MM.1S (cell line): ENCODE data around the gene PPP1CA.

Experiments
- DNase-seq: peaks from one replicate; pipeline ENCODE4 v3.0.0-alpha.2; 2015
- H2AFZ ChIP-seq: fragments of 300-600 bp; sonication (generic); 2 replicates; pipeline ENCODE4 v1.6.0; 2016; ENCODE audit warnings: antibody characterized with exemption, low read length
- H3F3A ChIP-seq: fragments of 300-600 bp; sonication (generic); 2 replicates; pipeline ENCODE4 v1.6.1; 2016; ENCODE audit warnings: mild to moderate bottlenecking, antibody characterized with exemption, low read length, moderate library complexity, mixed read lengths; ENCODE audit not compliant: insufficient read depth
- H3K27ac ChIP-seq: fragments of 300-600 bp; sonication (generic); 2 replicates; pipeline ENCODE4 v1.5.1; 2016; ENCODE audit warnings: mild to moderate bottlenecking, low read length
- H3K27me3 ChIP-seq: fragments of 300-600 bp; sonication (generic); replicated peaks from 2 replicates; pipeline ENCODE4 v1.6.0; 2016; ENCODE audit warnings: low read length; ENCODE audit not compliant: insufficient read depth
- H3K36me3 ChIP-seq: fragments of 300-600 bp; sonication (generic); replicated peaks from 2 replicates; pipeline ENCODE4 v1.6.1; 2016; ENCODE audit warnings: mild to moderate bottlenecking, low read length, mixed read lengths; ENCODE audit not compliant: insufficient read depth
- H3K4me1 ChIP-seq: fragments of 300-600 bp; sonication (generic); 2 replicates; pipeline ENCODE4 v1.6.1; 2016; ENCODE audit warnings: low read length, mixed read lengths
- H3K4me2 ChIP-seq: fragments of 300-600 bp; sonication (generic); 2 replicates; pipeline ENCODE4 v1.6.0; 2016; ENCODE audit warnings: low read depth, low read length
- H3K4me3 ChIP-seq: fragments of 300-600 bp; sonication (generic); 2 replicates; pipeline ENCODE4 v1.5.1; 2016; ENCODE audit warnings: low read length, mixed read lengths
- H3K79me2 ChIP-seq: fragments of 300-600 bp; sonication (generic); 2 replicates; pipeline ENCODE4 v1.6.1; 2016; ENCODE audit warnings: mixed run types, low read length, mixed read lengths
- H3K9ac ChIP-seq: fragments of 300-600 bp; sonication (generic); 2 replicates; pipeline ENCODE4 v1.6.1; 2016; ENCODE audit warnings: low read length, mixed read lengths
- H3K9me2 ChIP-seq: fragments of 300-600 bp; sonication (generic); replicated peaks from 2 replicates; pipeline ENCODE4 v1.6.1; 2016; ENCODE audit warnings: mild to moderate bottlenecking, low read length, mixed read lengths; ENCODE audit not compliant: insufficient read depth
- H3K9me3 ChIP-seq: fragments of 300-600 bp; sonication (generic); replicated peaks from 2 replicates; pipeline ENCODE4 v1.6.1; 2016; ENCODE audit warnings: mild to moderate bottlenecking, low read length, mixed read lengths; ENCODE audit not compliant: insufficient read depth
- H4K20me1 ChIP-seq: fragments of 300-600 bp; sonication (generic); 2 replicates; pipeline ENCODE4 v1.6.1; 2016; ENCODE audit warnings: mild to moderate bottlenecking, low read length, moderate library complexity, mixed read lengths; ENCODE audit not compliant: insufficient read depth
- EZH2 ChIP-seq: fragments of 300-600 bp; sonication (generic); optimal IDR thresholded peaks from 2 replicates; pipeline ENCODE3; 2017; ENCODE audit warnings: low read depth, mild to moderate bottlenecking, antibody characterized with exemption, low read length, mixed read lengths
- EZH2phosphoT487 ChIP-seq: fragments of 300-600 bp; sonication (generic); IDR thresholded peaks from 2 replicates; pipeline ENCODE4 v1.6.1; 2018; ENCODE audit warnings: antibody characterized with exemption, low read length
- TF ChIP-seq, protein P1 (sequence below): fragments of 300-600 bp; sonication (generic); IDR thresholded peaks from 2 replicates; pipeline ENCODE4 v1.5.1; 2016; ENCODE audit warnings: antibody characterized with exemption, low read length, mixed read lengths

PPP1CA gene

DNA sequence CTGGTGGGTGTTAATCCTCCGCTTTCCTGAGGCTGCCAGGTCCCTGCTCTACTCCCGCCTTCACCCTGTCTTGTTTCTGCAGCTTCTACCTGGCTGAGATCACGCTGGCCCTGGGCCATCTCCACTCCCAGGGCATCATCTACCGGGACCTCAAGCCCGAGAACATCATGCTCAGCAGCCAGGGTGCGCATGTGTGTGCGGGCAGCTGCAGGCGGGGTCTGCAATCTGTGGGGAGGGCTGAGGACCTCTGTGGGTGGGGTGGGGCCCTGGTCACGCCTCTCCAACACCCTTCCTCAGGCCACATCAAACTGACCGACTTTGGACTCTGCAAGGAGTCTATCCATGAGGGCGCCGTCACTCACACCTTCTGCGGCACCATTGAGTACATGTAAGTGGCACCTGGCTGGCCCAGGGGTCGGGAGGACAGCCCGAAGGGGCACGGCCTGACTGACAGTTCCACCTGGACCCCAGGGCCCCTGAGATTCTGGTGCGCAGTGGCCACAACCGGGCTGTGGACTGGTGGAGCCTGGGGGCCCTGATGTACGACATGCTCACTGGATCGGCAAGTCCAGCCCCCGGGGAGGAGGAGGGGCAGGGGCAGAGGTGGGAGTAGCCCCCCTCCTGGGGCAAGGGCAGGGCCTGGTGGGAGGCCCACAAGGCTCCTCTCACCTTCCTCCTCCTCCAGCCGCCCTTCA is 31.1 kb upstream of the PPP1CA start:
- Histone ChIP-seq H3K4me1 (peaks cover 4% of the 10 kb centered on the region), H3K36me3 (no peaks in the 10 kb centered on the region; the same call in 1 of the 2 replicates), H3K4me3 (no peak overlapping the region), H2AFZ (no peak overlapping the region), H3K4me2 (no peak overlapping the region), H4K20me1 (no peaks in the 10 kb centered on the region), H3K27ac (no peak overlapping the region), H3K9me2 (no peaks in the 10 kb centered on the region), H3K27me3 (no peaks in the 10 kb centered on the region), H3K79me2 (peaks cover 33% of the 10 kb centered on the region), H3F3A (peaks cover 2% of the 10 kb centered on the region; the same call in 1 of the 2 replicates), H3K9ac (no peak overlapping the region), H3K9me3 (no peaks in the 10 kb centered on the region)
- DNase-seq, result no peak
- TF ChIP-seq, protein P1, sequence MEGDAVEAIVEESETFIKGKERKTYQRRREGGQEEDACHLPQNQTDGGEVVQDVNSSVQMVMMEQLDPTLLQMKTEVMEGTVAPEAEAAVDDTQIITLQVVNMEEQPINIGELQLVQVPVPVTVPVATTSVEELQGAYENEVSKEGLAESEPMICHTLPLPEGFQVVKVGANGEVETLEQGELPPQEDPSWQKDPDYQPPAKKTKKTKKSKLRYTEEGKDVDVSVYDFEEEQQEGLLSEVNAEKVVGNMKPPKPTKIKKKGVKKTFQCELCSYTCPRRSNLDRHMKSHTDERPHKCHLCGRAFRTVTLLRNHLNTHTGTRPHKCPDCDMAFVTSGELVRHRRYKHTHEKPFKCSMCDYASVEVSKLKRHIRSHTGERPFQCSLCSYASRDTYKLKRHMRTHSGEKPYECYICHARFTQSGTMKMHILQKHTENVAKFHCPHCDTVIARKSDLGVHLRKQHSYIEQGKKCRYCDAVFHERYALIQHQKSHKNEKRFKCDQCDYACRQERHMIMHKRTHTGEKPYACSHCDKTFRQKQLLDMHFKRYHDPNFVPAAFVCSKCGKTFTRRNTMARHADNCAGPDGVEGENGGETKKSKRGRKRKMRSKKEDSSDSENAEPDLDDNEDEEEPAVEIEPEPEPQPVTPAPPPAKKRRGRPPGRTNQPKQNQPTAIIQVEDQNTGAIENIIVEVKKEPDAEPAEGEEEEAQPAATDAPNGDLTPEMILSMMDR, result no peak
- TF ChIP-seq EZH2phosphoT487 (no peak), EZH2 (no peak)

DNA sequence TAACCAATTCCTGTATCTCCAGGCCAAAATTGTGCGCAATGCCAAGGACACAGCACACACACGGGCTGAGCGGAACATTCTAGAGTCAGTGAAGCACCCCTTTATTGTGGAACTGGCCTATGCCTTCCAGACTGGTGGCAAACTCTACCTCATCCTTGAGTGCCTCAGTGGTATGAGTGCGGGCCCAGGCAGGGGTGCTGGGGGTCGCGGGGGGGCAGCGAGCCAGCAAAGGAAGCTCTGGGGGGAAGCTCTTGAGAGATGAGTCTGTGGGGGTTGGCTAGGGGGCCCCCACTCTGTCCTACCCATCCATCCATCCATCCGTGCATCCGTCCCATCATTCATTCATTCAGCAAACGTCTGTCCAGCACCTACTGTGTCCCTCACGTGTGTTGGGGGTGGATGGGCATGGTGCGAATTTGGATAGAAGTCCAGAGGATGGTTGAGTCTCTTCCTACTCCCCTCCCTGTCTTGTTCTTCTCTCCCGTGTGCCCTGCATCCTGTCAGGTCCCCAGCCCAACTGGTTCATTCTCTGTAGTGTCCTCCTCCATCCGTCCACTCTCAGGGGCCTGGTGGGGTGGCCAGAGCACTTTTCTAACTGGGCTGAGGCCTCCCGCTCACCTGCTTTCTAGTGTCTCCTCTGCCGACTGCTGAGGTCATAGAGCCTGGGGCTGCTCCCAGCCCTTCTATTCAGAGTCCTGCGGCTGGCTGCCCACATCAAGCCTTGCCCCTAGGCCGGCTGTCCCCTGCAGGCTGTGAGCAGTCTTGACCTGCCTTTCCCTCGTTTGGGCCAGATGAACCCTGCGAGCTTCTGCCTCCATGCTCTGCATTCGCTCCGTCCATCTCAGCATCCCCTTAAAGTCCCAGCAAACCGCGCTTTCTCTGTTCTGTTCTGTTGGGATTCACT is 29.9 kb upstream of the PPP1CA start:
- Histone ChIP-seq H3K9ac (no peak overlapping the region), H3K4me3 (no peak overlapping the region), H3K9me2 (no peaks in the 10 kb centered on the region), H3K79me2 (peaks cover 33% of the 10 kb centered on the region), H3K9me3 (no peaks in the 10 kb centered on the region), H4K20me1 (no peaks in the 10 kb centered on the region), H3K27ac (no peak overlapping the region), H3K4me1 (peaks cover 4% of the 10 kb centered on the region), H2AFZ (no peak overlapping the region), H3K4me2 (no peak overlapping the region), H3F3A (peaks cover 4% of the 10 kb centered on the region; the same call in 1 of the 2 replicates), H3K27me3 (no peaks in the 10 kb centered on the region), H3K36me3 (no peaks in the 10 kb centered on the region; the same call in 1 of the 2 replicates)
- TF ChIP-seq EZH2 (no peak), EZH2phosphoT487 (no peak)
- TF ChIP-seq, protein P1, result no peak
- no peak for DNase-seq

DNA sequence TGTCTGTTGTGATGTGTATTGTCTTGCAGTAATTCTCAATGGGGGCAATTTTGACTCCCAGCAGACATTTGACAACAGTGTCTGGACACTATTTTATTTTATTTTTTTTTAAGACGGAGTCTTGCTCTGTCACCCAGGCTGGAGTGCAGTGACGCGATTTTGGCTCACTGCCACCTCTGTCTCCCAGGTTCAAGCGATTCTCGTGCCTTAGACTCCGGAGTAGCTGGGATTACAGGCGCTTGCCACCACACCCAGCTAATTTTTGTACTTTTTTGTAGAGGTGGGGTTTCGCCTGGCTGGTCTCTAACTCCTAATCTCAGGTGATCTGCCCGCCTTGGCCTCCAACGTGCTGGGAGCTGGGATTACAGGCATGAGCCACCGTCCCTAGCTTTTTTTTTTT is 28.1 kb upstream of the PPP1CA start:
- Histone ChIP-seq H3K9me2 (no peaks in the 10 kb centered on the region), H3K4me1 (peaks cover 4% of the 10 kb centered on the region), H3K4me2 (peak overlapping the region; percentile 74; the same call in 1 of the 2 replicates), H3K9ac (0 out of 2 replicates have a peak overlapping the region, but pooled peaks have one; percentile 90), H4K20me1 (no peaks in the 10 kb centered on the region), H3K79me2 (peaks cover 33% of the 10 kb centered on the region), H2AFZ (no peak overlapping the region), H3K9me3 (no peaks in the 10 kb centered on the region), H3K27me3 (no peaks in the 10 kb centered on the region), H3K27ac (no peak overlapping the region), H3K4me3 (no peak overlapping the region), H3F3A (peaks cover 4% of the 10 kb centered on the region; the same call in 1 of the 2 replicates), H3K36me3 (no peaks in the 10 kb centered on the region; the same call in 1 of the 2 replicates)
- TF ChIP-seq, protein P1, result no peak
- TF ChIP-seq EZH2phosphoT487, result no peak
- TF ChIP-seq EZH2, result no peak
- DNase-seq, result no peak
